Mesenchymal stem cell (in vitro differentiated cells and primary cell): Measurements from ENCODE around the gene KLHL36.

ENCODE experiments used
- DNase-seq: peaks from one replicate; pipeline ENCODE4 v3.0.0-alpha.2; 2013
- H2AFZ ChIP-seq: one replicate; pipeline ENCODE4 v1.6.1; 2013; ENCODE audit warnings: low read depth, mild to moderate bottlenecking, control low read depth, inconsistent platforms, low read length, moderate library complexity
- H2AK5ac ChIP-seq: 2 replicates; pipeline ENCODE4 v1.6.1; 2013; ENCODE audit warnings: low read length, moderate library complexity, mild to moderate bottlenecking, inconsistent platforms; ENCODE audit not compliant: severe bottlenecking
- H2BK120ac ChIP-seq: one replicate; pipeline ENCODE4 v1.6.1; 2013; ENCODE audit warnings: low read depth, mild to moderate bottlenecking, inconsistent platforms, low read length, moderate library complexity
- H2BK12ac ChIP-seq, 2 experiments: one replicate each; pipeline ENCODE4 v1.6.1; 2013; ENCODE audit warnings: inconsistent platforms in 2 of 2, low read length in 2 of 2, mild to moderate bottlenecking in 2 of 2, moderate library complexity in 2 of 2, control low read depth in 1 of 2
- H2BK15ac ChIP-seq: one replicate; pipeline ENCODE4 v1.6.1; 2013; ENCODE audit warnings: mild to moderate bottlenecking, low read depth, inconsistent platforms; ENCODE audit not compliant: poor library complexity, severe bottlenecking
- H2BK5ac ChIP-seq: 2 replicates; pipeline ENCODE4 v1.6.1; 2013; ENCODE audit warnings: low read depth, mild to moderate bottlenecking, low read length, control low read depth, inconsistent platforms; ENCODE audit not compliant: poor library complexity, severe bottlenecking
- H3K14ac ChIP-seq, 2 experiments: one replicate each; pipeline ENCODE4 v1.6.1; 2013; ENCODE audit warnings: inconsistent platforms in 2 of 2, low read length in 2 of 2, control low read depth in 1 of 2, mild to moderate bottlenecking in 1 of 2, moderate library complexity in 1 of 2
- H3K18ac ChIP-seq, 2 experiments: one replicate each; pipeline ENCODE4 v1.6.1; 2013; ENCODE audit warnings: inconsistent platforms in 2 of 2, low read length in 2 of 2, control low read depth in 1 of 2, low read depth in 1 of 2, mild to moderate bottlenecking in 1 of 2
- H3K23ac ChIP-seq, 2 experiments: one replicate each; pipeline ENCODE4 v1.6.1; 2013; ENCODE audit warnings: inconsistent platforms in 2 of 2, low read length in 2 of 2, mild to moderate bottlenecking in 2 of 2, moderate library complexity in 2 of 2, control low read depth in 1 of 2
- H3K27ac ChIP-seq: 2 replicates; pipeline ENCODE4 v1.5.1; 2013; ENCODE audit warnings: mild to moderate bottlenecking, moderate library complexity, low read length, control low read depth, inconsistent platforms; ENCODE audit not compliant: poor library complexity, severe bottlenecking
- H3K27me3 ChIP-seq, 2 experiments: 2 replicates each; pipeline versions ENCODE4 v1.6.1 to v1.7.0; 2013; ENCODE audit warnings: low read length in 2 of 2, mild to moderate bottlenecking in 2 of 2, moderate library complexity in 2 of 2, control low read depth in 1 of 2, inconsistent platforms in 1 of 2; ENCODE audit not compliant: control insufficient read depth in 1 of 2, insufficient read depth in 1 of 2
- H3K36me3 ChIP-seq, 2 experiments: 2 replicates each; pipeline versions ENCODE4 v1.6.1 to v1.7.0; 2013; ENCODE audit warnings: low read length in 2 of 2, control low read depth in 1 of 2, inconsistent platforms in 1 of 2, low read depth in 1 of 2, mild to moderate bottlenecking in 1 of 2; ENCODE audit not compliant: insufficient read depth in 2 of 2, control insufficient read depth in 1 of 2
- H3K4ac ChIP-seq, 2 experiments: one replicate each; pipeline ENCODE4 v1.6.1; 2013; ENCODE audit warnings: inconsistent platforms in 2 of 2, low read length in 2 of 2, mild to moderate bottlenecking in 2 of 2, moderate library complexity in 2 of 2, control low read depth in 1 of 2, low read depth in 1 of 2
- H3K4me1 ChIP-seq: 2 replicates; pipeline ENCODE4 v1.6.1; 2013; ENCODE audit warnings: low read depth, low read length, control low read depth; ENCODE audit not compliant: control insufficient read depth, insufficient read depth
- H3K4me2 ChIP-seq: 2 replicates; pipeline ENCODE4 v1.6.1; 2013; ENCODE audit warnings: low read length, mild to moderate bottlenecking, inconsistent platforms; ENCODE audit not compliant: poor library complexity, severe bottlenecking
- H3K4me3 ChIP-seq, 2 experiments: 2 replicates each; pipeline versions ENCODE4 v1.5.1 to v1.7.0; 2013; ENCODE audit warnings: low read length in 2 of 2, mild to moderate bottlenecking in 2 of 2, control low read depth in 1 of 2, low read depth in 1 of 2; ENCODE audit not compliant: insufficient read depth in 1 of 2
- H3K79me1 ChIP-seq: replicated peaks from 2 replicates; pipeline ENCODE4 v1.6.1; 2013; ENCODE audit warnings: mild to moderate bottlenecking, control low read depth, low read length, inconsistent platforms; ENCODE audit not compliant: poor library complexity, severe bottlenecking
- H3K9ac ChIP-seq: 2 replicates; pipeline ENCODE4 v1.7.0; 2013; ENCODE audit warnings: mild to moderate bottlenecking, low read length, moderate library complexity
- H3K9me3 ChIP-seq: 2 replicates; pipeline ENCODE4 v1.7.0; 2013; ENCODE audit warnings: mild to moderate bottlenecking, low read length; ENCODE audit not compliant: control insufficient read depth
- H4K8ac ChIP-seq: one replicate; pipeline ENCODE4 v1.6.1; 2013; ENCODE audit warnings: inconsistent platforms, mild to moderate bottlenecking, low read length, moderate library complexity
- H4K91ac ChIP-seq: one replicate; pipeline ENCODE4 v1.6.1; 2013; ENCODE audit warnings: mild to moderate bottlenecking, low read length, inconsistent platforms
- WGBS: methylation state at CpG from one replicate; pipeline ENCODE4 v1.1.7; 2013; ENCODE audit warnings: mixed read lengths; 5-methylcytosine and 5-hydroxymethylcytosine counted together

The KLHL36 gene

GRCh38 chr16:84660973-84661372 lies 12.7 kb downstream of the KLHL36 start:
- no peak overlapping the region for H3K4ac ChIP-seq
- H2BK120ac ChIP-seq: no peak overlapping the region
- H3K27me3 ChIP-seq: no peaks in the 10 kb centered on the region
- no peak overlapping the region for H2AFZ ChIP-seq
- no peak overlapping the region for H3K23ac ChIP-seq
- no peak for DNase-seq
- H3K4me1 ChIP-seq: peaks cover 11% of the 10 kb centered on the region
- H4K91ac ChIP-seq: no peak overlapping the region
- peaks cover 54% of the 10 kb centered on the region for H3K79me1 ChIP-seq
- peaks cover 84 to 92% of the 10 kb centered on the region in 2 experiments for H3K36me3 ChIP-seq
- peak overlapping the region; percentile 29 for H3K9ac ChIP-seq
- H3K18ac ChIP-seq: no peak overlapping the region
- no peak overlapping the region for H2AK5ac ChIP-seq
- H3K14ac ChIP-seq: no peak overlapping the region
- no peak overlapping the region for H2BK15ac ChIP-seq
- H3K4me2 ChIP-seq: no peak overlapping the region
- H3K27ac ChIP-seq: no peak overlapping the region
- H2BK12ac ChIP-seq: no peak overlapping the region
- H2BK5ac ChIP-seq: no peak overlapping the region
- H3K4me3 ChIP-seq: no peak overlapping the region
- H3K9me3 ChIP-seq: no peaks in the 10 kb centered on the region
- 92% methylated on average over 7 of the region's 7 CpGs for WGBS
- no peak overlapping the region for H4K8ac ChIP-seq

- Histone ChIP-seq H3K14ac (no peak overlapping the region), H2AFZ (no peak overlapping the region), H3K27ac (no peak overlapping the region), H3K79me1 (peaks cover 59% of the 10 kb centered on the region), H2BK120ac (no peak overlapping the region), H3K4me2 (no peak overlapping the region), H2BK5ac (no peak overlapping the region), H3K4ac (no peak overlapping the region), H3K23ac (no peak overlapping the region), H3K4me3 (no peak overlapping the region), H4K91ac (no peak overlapping the region), H3K4me1 (peaks cover 11% of the 10 kb centered on the region), H2BK12ac (no peak overlapping the region), H3K36me3 (peaks cover 89 to 98% of the 10 kb centered on the region in 2 experiments), H3K9ac (no peak overlapping the region), H4K8ac (no peak overlapping the region), H2AK5ac (no peak overlapping the region), H2BK15ac (no peak overlapping the region), H3K27me3 (no peaks in the 10 kb centered on the region), H3K9me3 (no peaks in the 10 kb centered on the region), H3K18ac (no peak overlapping the region)
- WGBS: 96% methylated on average over 51 of the region's 51 CpGs
- no peak for DNase-seq
These were observed 13.2 kb downstream of the KLHL36 start for GRCh38 chr16:84661418-84662060.

GRCh38 chr16:84662471-84662870 lies 14.2 kb downstream of the KLHL36 start:
- H2AFZ ChIP-seq: no peak overlapping the region
- no peaks in the 10 kb centered on the region for H3K27me3 ChIP-seq
- no peak overlapping the region for H2BK15ac ChIP-seq
- no peak overlapping the region for H3K4me2 ChIP-seq
- no peak overlapping the region for H4K91ac ChIP-seq
- H3K36me3 ChIP-seq: peaks cover 82 to 90% of the 10 kb centered on the region in 2 experiments
- no peak for DNase-seq
- no peak overlapping the region for H3K27ac ChIP-seq
- no peak overlapping the region for H3K14ac ChIP-seq
- no peak overlapping the region for H4K8ac ChIP-seq
- no peak overlapping the region for H2BK5ac ChIP-seq
- WGBS: 94% methylated on average over 9 of the region's 9 CpGs
- no peak overlapping the region for H3K4ac ChIP-seq
- H2BK120ac ChIP-seq: no peak overlapping the region
- H3K18ac ChIP-seq: no peak overlapping the region
- no peaks in the 10 kb centered on the region for H3K9me3 ChIP-seq
- H2BK12ac ChIP-seq: no peak overlapping the region
- no peak overlapping the region for H3K4me3 ChIP-seq
- peaks cover 52% of the 10 kb centered on the region for H3K79me1 ChIP-seq
- H3K23ac ChIP-seq: no peak overlapping the region
- H3K9ac ChIP-seq: no peak overlapping the region
- H2AK5ac ChIP-seq: no peak overlapping the region
- peaks cover 11% of the 10 kb centered on the region for H3K4me1 ChIP-seq

GRCh38 chr16:84663433-84664101 lies 15.3 kb downstream of the KLHL36 start:
- H3K4me1 ChIP-seq: peaks cover 11% of the 10 kb centered on the region
- peak; percentile 69 for DNase-seq
- H3K18ac ChIP-seq: no peak overlapping the region
- H3K4me3 ChIP-seq: no peak overlapping the region
- no peak overlapping the region for H4K8ac ChIP-seq
- H2AK5ac ChIP-seq: no peak overlapping the region
- H4K91ac ChIP-seq: no peak overlapping the region
- H2BK12ac ChIP-seq: no peak overlapping the region
- H3K27me3 ChIP-seq: no peaks in the 10 kb centered on the region
- H2BK15ac ChIP-seq: no peak overlapping the region
- H3K4me2 ChIP-seq: no peak overlapping the region
- H2AFZ ChIP-seq: no peak overlapping the region
- no peak overlapping the region for H3K27ac ChIP-seq
- no peaks in the 10 kb centered on the region for H3K9me3 ChIP-seq
- no peak overlapping the region for H3K14ac ChIP-seq
- no peak overlapping the region for H3K4ac ChIP-seq
- no peak overlapping the region for H3K9ac ChIP-seq
- H3K79me1 ChIP-seq: peaks cover 54% of the 10 kb centered on the region
- no peak overlapping the region for H2BK5ac ChIP-seq
- H3K23ac ChIP-seq: no peak overlapping the region
- H2BK120ac ChIP-seq: no peak overlapping the region
- 51% methylated on average over 6 of the region's 9 CpGs for WGBS
- peaks cover 80 to 84% of the 10 kb centered on the region in 2 experiments for H3K36me3 ChIP-seq
